ENCODE measurements around the gene TMEM218. TPM values are rescaled to one million over a fixed set of nuclear protein-coding genes. Genes with fewer than 3 reads are reported as not detected.
A peak's percentile ranks its signal among the peaks of the same experiment; 100 is the strongest.

The TMEM218 gene
- total and polyA plus RNA-seq, 10 of the 15 experiments (the other 5 are each of a cell fraction or from before 2014, with no cell fraction given), result 11.2 to 50.3 (median 28.8) TPM

DNA sequence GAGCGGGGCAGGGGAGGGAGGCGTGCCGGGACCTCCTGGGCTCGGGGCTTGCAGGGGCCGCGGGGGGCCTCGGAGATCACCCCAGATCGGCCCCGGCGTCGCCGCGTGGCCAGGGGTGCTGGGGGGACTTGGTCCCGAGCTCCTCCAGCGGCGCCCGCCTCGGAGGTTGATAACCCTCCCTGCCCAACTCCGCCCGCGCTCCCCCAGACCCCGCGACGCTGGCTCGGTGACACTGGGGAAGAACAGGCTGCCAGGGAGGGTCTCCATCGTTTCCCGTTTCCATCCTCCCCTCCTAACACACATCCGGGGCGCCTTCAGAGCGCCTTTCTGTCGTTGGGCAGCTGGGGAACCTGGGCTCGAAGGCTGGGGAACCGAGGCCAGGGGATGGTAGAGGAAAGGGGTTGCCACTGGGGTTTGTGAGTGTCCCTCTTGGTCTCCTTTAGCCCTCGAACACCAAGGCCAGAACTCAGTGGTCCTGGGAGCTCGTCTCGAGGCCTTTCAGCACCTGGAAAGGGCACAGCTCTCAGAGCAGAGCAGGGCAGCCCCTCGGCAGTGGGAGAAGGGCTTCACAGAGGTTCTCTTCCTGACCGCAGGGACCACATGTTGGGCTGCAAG is 47.9 kb downstream of the TMEM218 start:
- FAIRE-seq (no peak), DNase-seq (ENCODE audit: low read depth, low spot score) (no peak), ATAC-seq (peak; percentile 47)
- SMC1A ChIA-PET (ENCODE audit: uncharacterized antibody, unreplicated experiment), result interaction anchor here (0.9 to 3.0 kb wide), 9 partner anchors 10 to 110 kb away, joined by 3 to 36 read pairs (median 6); partner anchors contain the start of genes CCDC15 and TMEM218
- intact Hi-C loops (cut with micrococcal nuclease; ENCODE audit: unreplicated experiment), result loop anchor here (1.0 to 5.0 kb wide), 3 partner anchors 9 to 105 kb away; no protein-coding TSS in a partner anchor
- Histone ChIP-seq H3K9ac (ENCODE audit: control insufficient read depth, insufficient read depth, low read length) (peak overlapping the region; percentile 62), H3K4me1 (ENCODE audit: control insufficient read depth, insufficient read depth, low read length) (peaks cover 4% of the 10 kb centered on the region; the same call in 1 of the 2 replicates), H3K4me2 (ENCODE audit: control insufficient read depth, insufficient read depth) (peak overlapping the region; percentile 93), H2AFZ (ENCODE audit: control insufficient read depth, low read depth, low read length) (peak overlapping the region; percentile 73), H3K27me3 (replicated peaks in 1 of 2; ENCODE audit: control insufficient read depth in 2 of 2, insufficient read depth in 2 of 2, low read length in 1 of 2) (no peaks in the 10 kb centered on the region; a peak in 1 of 4 replicates), H3K36me3 (ENCODE audit: control insufficient read depth in 2 of 2, insufficient read depth in 2 of 2, low read length in 1 of 2) (no peaks in the 10 kb centered on the region), H4K20me1 (ENCODE audit: control insufficient read depth, insufficient read depth) (no peaks in the 10 kb centered on the region), H3K79me2 (ENCODE audit: control insufficient read depth, insufficient read depth, low read length) (no peaks in the 10 kb centered on the region), H3K27ac (ENCODE audit: control insufficient read depth, insufficient read depth) (no peak overlapping the region), H3K9me3 (replicated peaks; ENCODE audit: control insufficient read depth, insufficient read depth, low read length) (no peaks in the 10 kb centered on the region), H3K4me3 (peak overlapping the region; percentile 77)
- CTCF ChIA-PET, result interaction anchor here (0.9 to 2.1 kb wide), 10 partner anchors 9 to 292 kb away, joined by 3 to 20 read pairs (median 6); partner anchors contain the start of gene TMEM218
- POLR2A ChIA-PET, result interaction anchor here (1.0 to 2.1 kb wide), 6 partner anchors 9 to 110 kb away, joined by 3 to 42 read pairs (median 8); partner anchors contain the start of genes CCDC15 and TMEM218
- in situ Hi-C loops (cut with MboI), result no loop called here
- RAD21 ChIA-PET (ENCODE audit: unreplicated experiment), result interaction anchor here (1.2 to 2.7 kb wide), 6 partner anchors 9 to 79 kb away, joined by 3 to 44 read pairs (median 6); partner anchors contain the start of gene TMEM218
- 19% methylated on average over 19 of the region's 38 CpGs for WGBS (ENCODE audit: insufficient coverage, insufficient replicate concordance, low lambda C conversion rate, missing lambda C conversion rate)
- BruUV-seq (replicated peaks), result no TSS peak
- TF ChIP-seq BMI1 (IDR thresholded peaks at IDR 0.05; ENCODE audit: borderline replicate concordance) (no peak), IKZF2 (IDR thresholded peaks at IDR 0.05) (0 out of 4 replicates have a peak, but pooled peaks of 1 of the 2 experiments have one; percentile 7), LARP7 (IDR thresholded peaks at IDR 0.05) (no peak), MLLT1 (IDR thresholded peaks at IDR 0.05) (peak; percentile 52; the same call in 1 of the 2 replicates)
- TF ChIP-seq, protein P1, sequence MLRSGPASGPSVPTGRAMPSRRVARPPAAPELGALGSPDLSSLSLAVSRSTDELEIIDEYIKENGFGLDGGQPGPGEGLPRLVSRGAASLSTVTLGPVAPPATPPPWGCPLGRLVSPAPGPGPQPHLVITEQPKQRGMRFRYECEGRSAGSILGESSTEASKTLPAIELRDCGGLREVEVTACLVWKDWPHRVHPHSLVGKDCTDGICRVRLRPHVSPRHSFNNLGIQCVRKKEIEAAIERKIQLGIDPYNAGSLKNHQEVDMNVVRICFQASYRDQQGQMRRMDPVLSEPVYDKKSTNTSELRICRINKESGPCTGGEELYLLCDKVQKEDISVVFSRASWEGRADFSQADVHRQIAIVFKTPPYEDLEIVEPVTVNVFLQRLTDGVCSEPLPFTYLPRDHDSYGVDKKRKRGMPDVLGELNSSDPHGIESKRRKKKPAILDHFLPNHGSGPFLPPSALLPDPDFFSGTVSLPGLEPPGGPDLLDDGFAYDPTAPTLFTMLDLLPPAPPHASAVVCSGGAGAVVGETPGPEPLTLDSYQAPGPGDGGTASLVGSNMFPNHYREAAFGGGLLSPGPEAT (IDR thresholded peaks at IDR 0.05; ENCODE audit: low read depth), result 0 out of 2 replicates have a peak, but pooled peaks have one; percentile 20
- TF ChIP-seq, protein P2, sequence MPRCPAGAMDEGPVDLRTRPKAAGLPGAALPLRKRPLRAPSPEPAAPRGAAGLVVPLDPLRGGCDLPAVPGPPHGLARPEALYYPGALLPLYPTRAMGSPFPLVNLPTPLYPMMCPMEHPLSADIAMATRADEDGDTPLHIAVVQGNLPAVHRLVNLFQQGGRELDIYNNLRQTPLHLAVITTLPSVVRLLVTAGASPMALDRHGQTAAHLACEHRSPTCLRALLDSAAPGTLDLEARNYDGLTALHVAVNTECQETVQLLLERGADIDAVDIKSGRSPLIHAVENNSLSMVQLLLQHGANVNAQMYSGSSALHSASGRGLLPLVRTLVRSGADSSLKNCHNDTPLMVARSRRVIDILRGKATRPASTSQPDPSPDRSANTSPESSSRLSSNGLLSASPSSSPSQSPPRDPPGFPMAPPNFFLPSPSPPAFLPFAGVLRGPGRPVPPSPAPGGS (IDR thresholded peaks at IDR 0.05; ENCODE audit: borderline replicate concordance, insufficient read depth, low read depth, low read length, poor library complexity, severe bottlenecking), result no peak
